Measurements from ENCODE around the gene VPS35L.

DNA sequence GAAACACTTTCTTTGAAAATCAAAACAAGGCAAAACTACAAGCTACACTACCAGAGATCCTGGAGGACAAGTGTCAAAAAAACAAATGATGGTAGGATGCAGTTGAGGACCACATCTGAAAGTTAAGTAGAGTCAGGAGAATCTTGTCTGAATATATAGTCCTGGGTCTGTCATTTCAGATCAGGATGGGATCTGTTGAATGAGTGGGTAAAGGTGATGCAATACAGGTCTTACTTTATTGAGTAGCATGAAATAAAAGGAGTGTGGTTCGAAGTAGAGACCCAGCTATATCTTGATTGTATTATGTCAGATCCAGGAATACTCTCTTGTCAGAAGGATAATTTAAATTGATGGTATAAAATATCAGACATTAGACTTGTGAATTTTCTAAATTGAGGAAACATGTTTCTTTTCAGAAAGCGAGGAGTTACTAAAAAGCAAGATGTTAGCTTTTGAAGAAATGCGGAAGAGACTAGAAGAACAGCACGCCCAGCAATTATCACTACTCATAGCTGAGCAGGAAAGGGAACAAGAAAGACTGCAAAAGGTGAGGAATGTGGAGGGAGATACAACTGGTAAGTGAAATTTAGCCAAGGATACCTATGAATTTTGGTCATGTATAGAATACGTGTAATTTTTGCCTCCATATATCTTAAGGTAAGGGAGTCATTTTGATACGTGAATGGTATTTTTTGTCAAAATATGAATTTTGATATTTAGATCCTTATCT, 15.1 kb upstream of the VPS35L start:
- TF ChIP-seq, protein P1, sequence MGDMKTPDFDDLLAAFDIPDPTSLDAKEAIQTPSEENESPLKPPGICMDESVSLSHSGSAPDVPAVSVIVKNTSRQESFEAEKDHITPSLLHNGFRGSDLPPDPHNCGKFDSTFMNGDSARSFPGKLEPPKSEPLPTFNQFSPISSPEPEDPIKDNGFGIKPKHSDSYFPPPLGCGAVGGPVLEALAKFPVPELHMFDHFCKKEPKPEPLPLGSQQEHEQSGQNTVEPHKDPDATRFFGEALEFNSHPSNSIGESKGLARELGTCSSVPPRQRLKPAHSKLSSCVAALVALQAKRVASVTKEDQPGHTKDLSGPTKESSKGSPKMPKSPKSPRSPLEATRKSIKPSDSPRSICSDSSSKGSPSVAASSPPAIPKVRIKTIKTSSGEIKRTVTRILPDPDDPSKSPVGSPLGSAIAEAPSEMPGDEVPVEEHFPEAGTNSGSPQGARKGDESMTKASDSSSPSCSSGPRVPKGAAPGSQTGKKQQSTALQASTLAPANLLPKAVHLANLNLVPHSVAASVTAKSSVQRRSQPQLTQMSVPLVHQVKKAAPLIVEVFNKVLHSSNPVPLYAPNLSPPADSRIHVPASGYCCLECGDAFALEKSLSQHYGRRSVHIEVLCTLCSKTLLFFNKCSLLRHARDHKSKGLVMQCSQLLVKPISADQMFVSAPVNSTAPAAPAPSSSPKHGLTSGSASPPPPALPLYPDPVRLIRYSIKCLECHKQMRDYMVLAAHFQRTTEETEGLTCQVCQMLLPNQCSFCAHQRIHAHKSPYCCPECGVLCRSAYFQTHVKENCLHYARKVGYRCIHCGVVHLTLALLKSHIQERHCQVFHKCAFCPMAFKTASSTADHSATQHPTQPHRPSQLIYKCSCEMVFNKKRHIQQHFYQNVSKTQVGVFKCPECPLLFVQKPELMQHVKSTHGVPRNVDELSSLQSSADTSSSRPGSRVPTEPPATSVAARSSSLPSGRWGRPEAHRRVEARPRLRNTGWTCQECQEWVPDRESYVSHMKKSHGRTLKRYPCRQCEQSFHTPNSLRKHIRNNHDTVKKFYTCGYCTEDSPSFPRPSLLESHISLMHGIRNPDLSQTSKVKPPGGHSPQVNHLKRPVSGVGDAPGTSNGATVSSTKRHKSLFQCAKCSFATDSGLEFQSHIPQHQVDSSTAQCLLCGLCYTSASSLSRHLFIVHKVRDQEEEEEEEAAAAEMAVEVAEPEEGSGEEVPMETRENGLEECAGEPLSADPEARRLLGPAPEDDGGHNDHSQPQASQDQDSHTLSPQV (IDR thresholded peaks at IDR 0.05), result no peak
- no peak for TF ChIP-seq CREB1 (IDR thresholded peaks at IDR 0.05; ENCODE audit: low read depth)
- no peak for TF ChIP-seq MXI1 (IDR thresholded peaks at IDR 0.05; ENCODE audit: low read depth, low read length)
- TF ChIP-seq, protein P2, sequence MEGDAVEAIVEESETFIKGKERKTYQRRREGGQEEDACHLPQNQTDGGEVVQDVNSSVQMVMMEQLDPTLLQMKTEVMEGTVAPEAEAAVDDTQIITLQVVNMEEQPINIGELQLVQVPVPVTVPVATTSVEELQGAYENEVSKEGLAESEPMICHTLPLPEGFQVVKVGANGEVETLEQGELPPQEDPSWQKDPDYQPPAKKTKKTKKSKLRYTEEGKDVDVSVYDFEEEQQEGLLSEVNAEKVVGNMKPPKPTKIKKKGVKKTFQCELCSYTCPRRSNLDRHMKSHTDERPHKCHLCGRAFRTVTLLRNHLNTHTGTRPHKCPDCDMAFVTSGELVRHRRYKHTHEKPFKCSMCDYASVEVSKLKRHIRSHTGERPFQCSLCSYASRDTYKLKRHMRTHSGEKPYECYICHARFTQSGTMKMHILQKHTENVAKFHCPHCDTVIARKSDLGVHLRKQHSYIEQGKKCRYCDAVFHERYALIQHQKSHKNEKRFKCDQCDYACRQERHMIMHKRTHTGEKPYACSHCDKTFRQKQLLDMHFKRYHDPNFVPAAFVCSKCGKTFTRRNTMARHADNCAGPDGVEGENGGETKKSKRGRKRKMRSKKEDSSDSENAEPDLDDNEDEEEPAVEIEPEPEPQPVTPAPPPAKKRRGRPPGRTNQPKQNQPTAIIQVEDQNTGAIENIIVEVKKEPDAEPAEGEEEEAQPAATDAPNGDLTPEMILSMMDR (IDR thresholded peaks at IDR 0.05 in 2 of 3, conservative IDR thresholded peaks at IDR 0.05 in 1 of 3; ENCODE audit: control insufficient read depth in 2 of 3, extremely low read depth in 1 of 3, insufficient read depth in 1 of 3, low read depth in 3 of 3, low read length in 3 of 3), result no peak
